ENCODE data around the gene ITGA1. TPM values are rescaled to one million over a fixed set of nuclear protein-coding genes. Genes with fewer than 3 reads are reported as not detected.

The ITGA1 gene
- total RNA-seq, 2 experiments from 2014 or later, result 23.5 to 25.5 TPM

DNA sequence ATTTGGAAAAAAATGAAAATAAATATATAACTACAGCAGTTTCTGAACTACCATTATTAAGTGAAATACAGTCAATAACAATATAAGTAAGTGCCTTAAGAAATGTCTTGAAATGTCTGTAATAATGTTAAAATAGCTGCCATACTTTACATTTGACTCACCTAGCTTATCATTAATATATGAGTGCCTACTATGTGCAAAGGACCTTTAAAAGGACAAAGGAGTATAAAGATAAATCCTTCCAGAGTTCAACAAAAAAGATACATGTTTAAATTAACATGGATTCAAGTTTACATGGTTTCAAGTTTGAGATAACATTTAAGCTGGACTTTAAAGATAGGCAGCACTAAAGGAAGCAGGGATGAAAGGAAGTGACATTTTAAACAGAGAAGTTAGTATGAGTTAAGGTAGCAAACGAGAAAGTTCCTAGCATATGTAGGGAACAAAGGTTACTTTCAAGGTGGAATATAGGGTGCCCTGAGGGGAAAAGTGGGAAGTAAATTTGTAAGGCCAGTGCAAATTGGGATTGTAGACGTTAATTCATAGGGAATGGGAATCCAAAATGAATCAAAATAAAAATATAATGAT, 8.9 kb downstream of the ITGA1 start:
- ChIA-PET POLR2A (no interaction called here), CTCF (no interaction called here)

DNA sequence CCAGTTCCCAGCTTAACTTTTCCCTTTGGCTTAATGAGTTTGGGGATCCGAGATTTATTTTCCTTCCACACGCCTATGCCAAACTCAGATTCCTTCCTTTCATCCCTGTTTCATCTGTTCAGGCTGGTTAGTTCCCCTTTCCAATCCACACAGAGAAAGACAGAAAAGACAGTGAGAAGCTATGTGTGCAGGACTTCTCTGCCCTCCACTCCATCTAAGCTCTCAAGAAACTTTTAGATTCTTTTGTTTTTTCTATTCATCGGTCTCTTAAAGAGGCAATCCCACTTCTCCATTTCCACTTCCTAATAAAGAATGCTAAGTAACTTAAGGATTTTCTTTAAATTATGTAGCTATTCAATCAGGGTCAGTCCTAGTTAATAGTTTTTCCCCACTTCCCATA, 11.2 kb downstream of the ITGA1 start:
- POLR2A ChIA-PET, result interaction anchor here (0.6 to 2.5 kb wide), 3 partner anchors 9 to 74 kb away, joined by 3 to 16 read pairs (median 14); partner anchors contain the start of genes ITGA1 and PELO
- CTCF ChIA-PET, result interaction anchor here (0.6 to 1.2 kb wide), 5 partner anchors 8 to 117 kb away, joined by 3 to 5 read pairs (median 3); no protein-coding TSS in a partner anchor

DNA sequence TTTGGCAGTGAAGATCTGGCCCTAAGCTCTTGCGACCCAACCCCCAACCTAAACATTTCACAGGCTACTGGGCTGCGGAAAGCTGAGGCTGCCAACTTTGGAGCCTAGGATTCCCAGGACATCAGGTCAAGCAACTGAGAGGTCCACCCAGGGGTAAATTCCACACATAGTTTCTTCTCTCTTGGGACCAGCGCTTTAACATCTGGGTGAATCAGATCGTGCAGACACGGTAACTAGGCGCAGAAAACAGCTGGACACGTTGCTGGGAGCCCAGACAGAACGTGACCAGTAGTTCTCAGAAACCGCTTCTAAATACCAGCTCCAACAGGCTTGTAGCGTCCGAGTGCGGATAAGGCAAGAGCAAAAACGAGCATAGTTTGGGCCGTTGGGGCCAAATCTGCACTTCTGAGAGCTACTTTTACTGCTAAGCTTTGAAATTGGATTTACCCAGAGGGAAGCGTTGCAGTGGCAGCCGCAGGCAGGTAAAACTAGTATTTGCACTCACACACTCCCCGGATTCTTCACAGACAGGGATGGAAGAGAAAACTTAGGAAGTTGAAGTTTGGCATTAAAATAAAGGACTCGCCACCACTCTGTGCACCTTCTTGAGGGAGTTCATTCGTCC, 11.8 kb downstream of the ITGA1 start:
- ChIA-PET CTCF (interaction anchor here (0.9 to 1.2 kb wide), 4 partner anchors 8 to 116 kb away, joined by 3 to 5 read pairs (median 3); no protein-coding TSS in a partner anchor), POLR2A (interaction anchor here (0.5 to 2.5 kb wide), 9 partner anchors 9 to 1832 kb away, joined by 3 to 16 read pairs (median 3); partner anchors contain the start of genes ITGA1 and PELO)

DNA sequence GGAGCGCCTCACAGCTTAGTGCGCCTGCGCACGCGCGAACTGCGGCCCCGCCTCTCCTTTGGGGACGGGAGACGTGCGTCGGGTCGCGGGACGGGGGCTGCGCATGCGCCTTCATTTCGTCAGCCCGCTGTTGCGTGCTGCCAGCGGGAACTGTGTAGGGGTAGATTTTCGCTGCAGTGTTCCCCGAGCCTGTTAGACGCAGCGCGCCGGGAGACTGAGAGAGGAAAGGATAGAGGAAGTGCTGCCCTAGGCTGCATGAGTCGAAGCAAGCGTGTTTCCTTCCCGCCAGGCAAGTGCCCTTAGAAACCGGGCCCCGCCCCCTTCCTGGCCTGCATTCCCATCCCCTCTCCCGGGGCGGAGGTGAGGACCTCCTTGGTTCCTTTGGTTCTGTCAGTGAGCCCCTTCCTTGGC, 12.3 kb downstream of the ITGA1 start:
- CTCF ChIA-PET, result interaction anchor here (0.9 to 1.6 kb wide), 4 partner anchors 9 to 107 kb away, joined by 3 read pairs; no protein-coding TSS in a partner anchor
- POLR2A ChIA-PET, result interaction anchor here (0.5 to 2.5 kb wide), 10 partner anchors 10 to 1832 kb away, joined by 3 to 16 read pairs (median 3); partner anchors contain the start of genes ITGA1 and PELO

DNA sequence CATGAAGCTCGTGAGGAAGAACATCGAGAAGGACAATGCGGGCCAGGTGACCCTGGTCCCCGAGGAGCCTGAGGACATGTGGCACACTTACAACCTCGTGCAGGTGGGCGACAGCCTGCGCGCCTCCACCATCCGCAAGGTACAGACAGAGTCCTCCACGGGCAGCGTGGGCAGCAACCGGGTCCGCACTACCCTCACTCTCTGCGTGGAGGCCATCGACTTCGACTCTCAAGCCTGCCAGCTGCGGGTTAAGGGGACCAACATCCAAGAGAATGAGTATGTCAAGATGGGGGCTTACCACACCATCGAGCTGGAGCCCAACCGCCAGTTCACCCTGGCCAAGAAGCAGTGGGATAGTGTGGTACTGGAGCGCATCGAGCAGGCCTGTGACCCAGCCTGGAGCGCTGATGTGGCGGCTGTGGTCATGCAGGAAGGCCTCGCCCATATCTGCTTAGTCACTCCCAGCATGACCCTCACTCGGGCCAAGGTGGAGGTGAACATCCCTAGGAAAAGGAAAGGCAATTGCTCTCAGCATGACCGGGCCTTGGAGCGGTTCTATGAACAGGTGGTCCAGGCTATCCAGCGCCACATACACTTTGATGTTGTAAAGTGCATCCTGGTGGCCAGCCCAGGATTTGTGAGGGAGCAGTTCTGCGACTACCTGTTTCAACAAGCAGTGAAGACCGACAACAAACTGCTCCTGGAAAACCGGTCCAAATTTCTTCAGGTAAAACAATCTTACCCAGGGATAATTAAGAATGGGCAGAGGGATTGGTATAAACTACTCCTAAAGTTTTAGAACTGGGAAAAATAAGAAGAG, 12.9 kb downstream of the ITGA1 start:
- ChIA-PET CTCF (interaction anchor here (1.1 to 1.6 kb wide), 2 partner anchors 9 to 91 kb away, joined by 3 read pairs; no protein-coding TSS in a partner anchor), POLR2A (interaction anchor here (0.9 to 2.5 kb wide), 4 partner anchors 10 to 90 kb away, joined by 3 to 16 read pairs (median 12); partner anchors contain the start of genes ITGA1 and PELO)

DNA sequence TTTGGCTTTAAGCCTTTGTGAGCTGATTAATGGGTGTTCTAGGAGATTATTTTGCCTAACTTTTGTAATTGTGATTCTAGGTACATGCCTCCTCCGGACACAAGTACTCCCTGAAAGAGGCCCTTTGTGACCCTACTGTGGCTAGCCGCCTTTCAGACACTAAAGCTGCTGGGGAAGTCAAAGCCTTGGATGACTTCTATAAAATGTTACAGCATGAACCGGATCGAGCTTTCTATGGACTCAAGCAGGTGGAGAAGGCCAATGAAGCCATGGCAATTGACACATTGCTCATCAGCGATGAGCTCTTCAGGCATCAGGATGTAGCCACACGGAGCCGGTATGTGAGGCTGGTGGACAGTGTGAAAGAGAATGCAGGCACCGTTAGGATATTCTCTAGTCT, 13.6 kb downstream of the ITGA1 start:
- CTCF ChIA-PET, result interaction anchor here (1.1 to 1.6 kb wide), 2 partner anchors 8 to 92 kb away, joined by 3 read pairs; no protein-coding TSS in a partner anchor
- POLR2A ChIA-PET, result no interaction called here

DNA sequence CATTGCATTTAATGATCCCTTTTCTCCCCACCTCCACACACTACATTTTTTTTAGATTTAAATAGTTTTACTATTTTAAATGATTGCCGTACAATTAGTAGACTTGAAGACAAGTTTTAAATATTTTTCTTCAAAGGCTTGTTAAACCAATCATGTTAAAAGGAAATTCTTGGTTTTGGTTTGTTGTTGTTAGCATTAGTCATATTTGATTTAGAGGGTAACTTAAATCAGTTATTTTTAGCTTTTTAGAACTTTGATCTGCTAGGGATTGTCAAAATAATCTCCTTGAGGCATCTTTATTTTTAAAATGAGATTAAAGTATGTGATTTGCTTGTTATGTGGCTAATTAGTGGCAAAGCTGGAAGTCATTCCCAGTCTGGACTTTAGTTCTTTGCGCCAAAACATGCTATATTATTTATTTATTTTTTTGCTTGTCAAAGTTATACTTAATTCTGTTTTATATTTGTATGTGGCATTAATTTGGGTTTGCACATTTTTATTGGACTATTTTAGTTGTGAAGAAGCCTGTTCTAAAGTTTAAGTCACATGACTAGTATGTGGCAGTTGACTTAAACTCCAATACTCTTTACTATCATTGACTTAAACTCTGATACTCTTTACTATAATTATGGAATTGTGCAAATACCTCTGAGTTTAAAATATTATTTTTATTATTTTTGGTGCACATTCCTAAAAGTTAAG, 14.7 kb downstream of the ITGA1 start:
- CTCF ChIA-PET, result no interaction called here

DNA sequence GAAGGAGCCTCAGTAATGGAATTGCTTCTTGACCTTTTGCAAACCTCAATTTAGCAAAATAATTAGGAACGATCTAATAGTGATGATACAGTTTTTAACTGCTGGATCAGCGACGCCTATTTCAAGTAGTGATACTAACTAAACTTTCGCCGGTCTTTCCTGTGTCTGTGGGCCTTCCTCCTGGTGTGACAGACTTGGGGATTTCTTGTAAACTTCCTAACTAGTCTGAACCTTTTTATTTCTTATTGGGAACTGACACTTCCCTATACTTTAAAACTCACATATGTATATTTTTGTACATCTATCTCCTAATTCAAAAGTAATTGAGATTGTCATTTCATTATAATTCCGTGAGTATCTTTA, 15.2 kb downstream of the ITGA1 start:
- ChIA-PET CTCF (no interaction called here), POLR2A (no interaction called here)

More for the DNA sequence above, 14.7 kb downstream of the ITGA1 start:
- POLR2A ChIA-PET, result no interaction called here

GRCh38 chr5:52804387-52804791, 16.7 kb downstream of the ITGA1 start:
- CTCF ChIA-PET, result no interaction called here
- POLR2A ChIA-PET, result no interaction called here

GRCh38 chr5:52804981-52805380, 17.3 kb downstream of the ITGA1 start:
- ChIA-PET CTCF (no interaction called here), POLR2A (no interaction called here)

GRCh38 chr5:52805615-52806014, 17.9 kb downstream of the ITGA1 start:
- ChIA-PET CTCF (no interaction called here), POLR2A (no interaction called here)

- ChIA-PET POLR2A (no interaction called here), CTCF (no interaction called here)
Measured at GRCh38 chr5:52807037-52807436, 19.3 kb downstream of the ITGA1 start.

- CTCF ChIA-PET, result interaction anchor here (0.6 kb wide), 1 partner anchor 396 kb away, joined by 3 read pairs; no protein-coding TSS in a partner anchor
Measured at GRCh38 chr5:52807723-52808122, 20.0 kb downstream of the ITGA1 start.

GRCh38 chr5:52808316-52808901, 20.7 kb downstream of the ITGA1 start:
- ChIA-PET CTCF (interaction anchor here (0.6 kb wide), 1 partner anchor 397 kb away, joined by 3 read pairs; no protein-coding TSS in a partner anchor), POLR2A (no interaction called here)

More at GRCh38 chr5:52807723-52808122, 20.0 kb downstream of the ITGA1 start:
- POLR2A ChIA-PET, result no interaction called here

DNA sequence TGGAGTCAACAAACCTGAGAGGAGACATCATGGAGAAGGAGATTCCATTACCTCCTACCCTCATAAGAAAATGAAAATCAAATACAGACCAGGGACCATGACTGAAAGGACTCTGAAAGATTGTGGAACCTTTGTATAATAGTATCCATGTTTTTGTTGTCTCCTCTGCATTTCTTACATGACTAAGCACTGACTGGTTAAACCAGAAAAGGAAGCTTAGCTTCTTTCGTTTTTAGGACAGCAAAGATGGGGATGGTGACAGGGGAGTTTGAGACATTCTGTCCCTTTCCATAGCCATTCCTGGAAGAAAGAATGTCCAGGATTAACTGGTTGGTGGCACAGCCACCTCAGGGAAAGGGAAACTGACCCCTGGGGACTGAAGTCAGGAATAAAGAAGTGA, 22.2 kb downstream of the ITGA1 start:
- CTCF ChIA-PET, result interaction anchor here (1.5 kb wide), 1 partner anchor 9 kb away, joined by 3 read pairs; no protein-coding TSS in a partner anchor

GRCh38 chr5:52810426-52810825, 22.7 kb downstream of the ITGA1 start:
- POLR2A ChIA-PET, result no interaction called here
- CTCF ChIA-PET, result interaction anchor here (1.3 to 1.5 kb wide), 2 partner anchors 10 to 103 kb away, joined by 3 read pairs; no protein-coding TSS in a partner anchor

More for the DNA sequence above, 22.2 kb downstream of the ITGA1 start:
- POLR2A ChIA-PET, result no interaction called here

- CTCF ChIA-PET, result interaction anchor here (1.3 kb wide), 1 partner anchor 104 kb away, joined by 3 read pairs; no protein-coding TSS in a partner anchor
- POLR2A ChIA-PET, result no interaction called here
Measured at GRCh38 chr5:52811067-52811749, 23.5 kb downstream of the ITGA1 start.

Data from activated CD8-positive, alpha-beta memory T cell treated with anti-CD3 and anti-CD28 coated beads for 36 hours (primary cell).